Fibroblast of villous mesenchyme (primary cell): ENCODE results near the gene PRKN. TPM values are rescaled to one million over a fixed set of nuclear protein-coding genes. Genes with fewer than 3 reads are reported as not detected.

ENCODE experiments used
- DNase-seq: peaks from one replicate; pipeline ENCODE4 v3.0.0-alpha.2; 2010; ENCODE audit warnings: low read depth
- H3K4me3 ChIP-seq: 2 replicates; pipeline ENCODE4 v1.5.1; 2011; ENCODE audit warnings: low read depth, mild to moderate bottlenecking, low read length
- total RNA-seq: library from RNA; depleted of rRNA; stranded (reverse); fragments of >200 nt; gene quantifications from 2 replicates; pipeline ENCODE4 v1.2.3, GENCODE V29; 2012
- TF ChIP-seq, protein P1 (sequence below): IDR thresholded peaks from 2 replicates; pipeline ENCODE4 v1.5.1; 2012; ENCODE audit warnings: low read depth, mild to moderate bottlenecking, low read length; ENCODE audit not compliant: insufficient read depth

Gene PRKN
- total RNA-seq, 1 donor, result 2.2 TPM

DNA sequence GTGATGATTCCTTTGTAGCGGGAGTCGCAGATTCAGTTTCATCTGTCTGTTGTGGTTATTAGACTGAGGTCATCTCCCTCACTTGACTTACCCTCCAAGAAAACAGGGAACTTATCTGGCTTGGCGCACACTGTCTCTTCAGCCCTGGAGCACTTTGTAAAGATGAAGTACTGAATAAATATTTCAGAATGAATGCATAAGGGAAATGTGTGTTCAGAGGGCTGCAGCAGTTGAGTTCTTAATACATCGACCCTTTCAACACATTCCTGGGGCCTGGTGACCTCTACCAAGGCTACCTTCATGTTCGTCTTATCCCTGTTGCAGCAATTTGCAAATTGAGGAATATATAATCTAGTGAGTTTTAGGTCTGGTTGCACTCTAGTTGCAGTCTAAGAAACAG lies 801.2 kb downstream of the PRKN start:
- TF ChIP-seq, protein P1, sequence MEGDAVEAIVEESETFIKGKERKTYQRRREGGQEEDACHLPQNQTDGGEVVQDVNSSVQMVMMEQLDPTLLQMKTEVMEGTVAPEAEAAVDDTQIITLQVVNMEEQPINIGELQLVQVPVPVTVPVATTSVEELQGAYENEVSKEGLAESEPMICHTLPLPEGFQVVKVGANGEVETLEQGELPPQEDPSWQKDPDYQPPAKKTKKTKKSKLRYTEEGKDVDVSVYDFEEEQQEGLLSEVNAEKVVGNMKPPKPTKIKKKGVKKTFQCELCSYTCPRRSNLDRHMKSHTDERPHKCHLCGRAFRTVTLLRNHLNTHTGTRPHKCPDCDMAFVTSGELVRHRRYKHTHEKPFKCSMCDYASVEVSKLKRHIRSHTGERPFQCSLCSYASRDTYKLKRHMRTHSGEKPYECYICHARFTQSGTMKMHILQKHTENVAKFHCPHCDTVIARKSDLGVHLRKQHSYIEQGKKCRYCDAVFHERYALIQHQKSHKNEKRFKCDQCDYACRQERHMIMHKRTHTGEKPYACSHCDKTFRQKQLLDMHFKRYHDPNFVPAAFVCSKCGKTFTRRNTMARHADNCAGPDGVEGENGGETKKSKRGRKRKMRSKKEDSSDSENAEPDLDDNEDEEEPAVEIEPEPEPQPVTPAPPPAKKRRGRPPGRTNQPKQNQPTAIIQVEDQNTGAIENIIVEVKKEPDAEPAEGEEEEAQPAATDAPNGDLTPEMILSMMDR, result no peak
- H3K4me3 ChIP-seq, result no peak overlapping the region
- DNase-seq, result no peak

DNA sequence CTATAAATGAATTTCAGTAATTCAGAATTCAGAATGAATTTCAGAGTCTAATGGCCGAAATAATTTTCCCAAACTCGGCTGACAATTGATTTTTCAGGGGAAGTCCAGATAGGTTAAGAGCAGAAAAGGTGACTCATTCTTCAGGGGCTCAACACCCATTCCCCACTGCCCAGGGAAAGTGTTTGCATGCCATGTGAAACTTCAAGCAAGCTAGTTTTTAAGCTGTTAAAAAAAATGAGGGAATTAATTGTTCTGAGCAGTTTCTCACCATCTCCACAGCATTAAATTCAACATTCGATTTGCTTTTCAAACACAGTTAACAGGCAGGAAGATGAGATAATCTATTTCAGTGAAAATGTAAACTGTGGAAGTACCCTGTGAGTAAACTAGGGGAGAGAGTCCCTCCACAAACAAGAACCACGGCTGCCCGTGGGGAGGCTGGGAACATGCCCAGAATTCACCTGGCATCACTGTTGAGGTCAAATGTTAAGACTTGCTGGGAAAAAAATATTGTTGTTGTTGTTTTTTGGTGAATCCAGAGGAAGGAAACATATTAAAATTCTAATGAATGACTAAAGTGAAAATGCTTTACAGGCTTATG lies 803.0 kb downstream of the PRKN start:
- TF ChIP-seq, protein P1, result no peak
- no peak overlapping the region for H3K4me3 ChIP-seq

DNA sequence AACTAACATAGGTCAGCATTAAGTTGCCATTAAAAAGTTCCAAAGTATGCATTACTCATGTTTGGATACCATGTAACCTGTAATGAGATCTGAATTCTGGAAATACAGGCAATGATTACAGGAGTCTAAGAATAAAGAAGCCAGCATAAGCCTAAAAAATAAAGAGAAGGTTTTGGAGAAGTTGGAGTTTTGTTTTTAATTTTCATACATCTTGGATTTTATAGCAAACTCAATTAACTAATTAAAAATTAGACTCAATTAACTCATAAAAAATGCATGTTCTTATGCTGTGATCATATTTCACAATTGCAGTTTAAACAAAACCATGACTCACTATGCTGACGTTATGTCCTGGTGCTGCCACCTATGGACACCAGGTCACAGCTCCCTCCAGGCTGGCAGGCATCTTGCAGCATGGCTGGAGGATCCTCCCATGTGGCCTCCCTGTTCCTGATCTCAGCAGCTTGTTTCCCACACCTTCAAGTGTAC lies 804.9 kb downstream of the PRKN start:
- H3K4me3 ChIP-seq, result no peak overlapping the region
- TF ChIP-seq, protein P1, result no peak
- peak; percentile 72 for DNase-seq

More for the DNA sequence above, 803.0 kb downstream of the PRKN start:
- no peak for DNase-seq

DNA sequence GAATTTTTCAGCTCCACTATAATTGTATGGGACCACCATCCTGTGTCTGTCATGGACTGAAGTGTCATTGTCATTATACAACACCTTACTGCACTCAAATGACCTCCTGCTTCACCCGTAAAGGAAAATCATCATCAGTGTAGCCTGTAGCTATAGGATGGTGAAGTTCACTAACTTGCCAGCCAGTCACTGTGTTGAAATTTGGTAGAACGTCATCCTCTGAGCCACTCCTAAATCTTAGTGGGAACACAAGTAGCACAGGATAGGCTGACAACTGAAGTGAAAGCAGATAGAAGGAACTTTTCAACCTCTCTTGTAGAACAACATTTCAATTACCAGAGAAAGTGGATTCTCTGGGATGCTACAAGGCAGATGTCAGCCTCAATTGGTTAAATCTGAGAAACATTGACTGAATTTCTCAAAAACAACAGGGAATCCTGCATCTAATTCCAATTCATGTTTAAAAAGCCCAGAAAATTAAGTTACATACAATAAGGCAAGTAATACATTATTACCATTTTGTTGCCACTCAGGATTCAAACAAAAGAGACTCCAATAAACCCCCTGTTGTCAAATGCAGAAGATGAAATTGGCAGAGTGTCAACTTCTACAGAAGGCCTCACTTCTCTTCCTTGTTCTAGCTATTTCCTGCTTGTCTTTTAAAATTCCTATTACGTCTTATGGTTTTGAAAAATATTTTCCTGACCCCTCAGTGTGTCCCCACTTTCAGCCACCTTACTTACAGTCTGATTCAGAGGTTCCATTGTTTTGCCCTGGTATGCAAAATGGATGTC lies 805.8 kb downstream of the PRKN start:
- no peak for DNase-seq
- H3K4me3 ChIP-seq, result no peak overlapping the region
- TF ChIP-seq, protein P1, result no peak

DNA sequence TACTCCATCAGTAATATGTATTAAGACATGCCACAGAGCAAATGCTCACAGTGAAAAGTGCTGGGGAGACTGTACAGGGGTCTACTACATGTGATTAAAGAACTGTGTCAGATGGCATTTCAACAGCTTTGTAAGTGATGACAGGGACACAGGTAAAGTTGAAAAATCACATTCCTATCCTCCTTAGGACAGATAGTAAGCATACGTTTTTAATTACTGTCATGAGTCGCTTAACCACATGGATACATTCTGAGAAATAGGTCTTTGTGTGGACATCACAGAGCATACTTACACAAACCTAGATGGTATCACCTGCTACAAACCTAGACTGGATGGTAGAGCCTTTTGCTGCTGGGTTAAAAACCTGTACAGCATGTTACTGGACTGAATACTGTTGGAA lies 807.9 kb downstream of the PRKN start:
- DNase-seq, result no peak
- TF ChIP-seq, protein P1, result no peak
- H3K4me3 ChIP-seq, result no peak overlapping the region

DNA sequence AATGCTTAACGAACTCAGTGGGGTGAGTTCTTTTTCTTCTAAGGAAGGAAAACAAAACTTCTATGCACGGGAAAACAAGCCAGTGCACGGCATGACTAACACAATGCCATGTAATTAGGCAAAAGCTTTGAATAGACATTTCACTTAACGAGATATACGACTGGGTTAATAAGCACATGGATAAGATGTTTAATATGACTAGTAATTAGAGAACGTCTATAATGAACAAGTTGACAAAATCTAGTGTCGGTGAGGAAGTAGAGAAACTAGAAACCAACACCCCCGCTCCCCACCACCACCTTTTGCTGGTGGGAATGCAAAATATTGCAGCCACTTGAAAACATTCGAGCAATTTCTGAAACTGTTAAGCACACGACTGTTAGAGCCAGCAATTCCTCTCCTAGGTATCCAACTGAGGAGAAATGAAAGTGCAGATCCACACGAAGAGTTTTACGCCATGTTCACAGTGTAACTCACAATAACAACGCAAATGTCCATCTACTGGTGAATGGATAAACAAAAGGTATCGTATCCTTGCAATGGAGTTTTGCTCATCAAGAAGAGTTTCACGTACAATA lies 808.8 kb downstream of the PRKN start:
- TF ChIP-seq, protein P1, result no peak
- no peak for DNase-seq
- H3K4me3 ChIP-seq, result no peak overlapping the region
